WTC11 (cell line): ENCODE results near the gene NID2. TPM values are rescaled to one million over a fixed set of nuclear protein-coding genes. Genes with fewer than 3 reads are reported as not detected.

ENCODE experiments used
- ATAC-seq: fragments of 200-7000 bp; cut with Tn5 transposase; 2 replicates; pipeline ENCODE4 v1.10.0; 2021; ENCODE audit warnings: mild to moderate bottlenecking, moderate library complexity
- CTCF ChIA-PET: fragments of 300-600 bp; sonication (Branson Sonifier 250); formaldehyde crosslinking; loops from one replicate; lab custom pipeline; 2021; ENCODE audit warnings: antibody characterized with exemption; lab: Charles Lee
- POLR2A ChIA-PET: fragments of 350-600 bp; sonication (Branson Sonifier 250); formaldehyde crosslinking; loops from one replicate; lab custom pipeline; 2021; ENCODE audit warnings: antibody characterized with exemption; lab: Charles Lee
- DNase-seq: peaks from one replicate; pipeline ENCODE4 v3.0.0; 2021; ENCODE audit warnings: low spot score
- H3K27ac Mint-ChIP-seq: 2 replicates; pipeline ENCODE4 v1.8.0; 2021; ENCODE audit warnings: mixed read lengths
- H3K27me3 Mint-ChIP-seq: 2 replicates; pipeline ENCODE4 v1.8.0; 2021; ENCODE audit warnings: low read depth, mild to moderate bottlenecking, moderate library complexity, mixed read lengths
- H3K36me3 Mint-ChIP-seq: 2 replicates; pipeline ENCODE4 v1.8.0; 2021; ENCODE audit warnings: mixed read lengths
- H3K4me1 Mint-ChIP-seq: 2 replicates; pipeline ENCODE4 v1.8.0; 2022; ENCODE audit warnings: mixed read lengths
- H3K4me3 Mint-ChIP-seq: 2 replicates; pipeline ENCODE4 v1.8.0; 2021; ENCODE audit warnings: mild to moderate bottlenecking, moderate library complexity, mixed read lengths
- H3K9me3 Mint-ChIP-seq: 2 replicates; pipeline ENCODE4 v1.8.0; 2021; ENCODE audit warnings: mixed read lengths
- ATF3 ChIP-seq: sonication (generic); formaldehyde crosslinking; conservative IDR thresholded peaks from 2 replicates; pipeline ENCODE4 v1.8.1; 2022; ENCODE audit warnings: mild to moderate bottlenecking, missing genetic modification reagents
- CREB1 ChIP-seq: sonication (generic); formaldehyde crosslinking; IDR thresholded peaks from 2 replicates; pipeline ENCODE4 v1.8.0; 2023; ENCODE audit warnings: mild to moderate bottlenecking, missing genetic modification reagents
- EMX1 ChIP-seq: fragments of 250-450 bp; sonication (Bioruptor Pico); IDR thresholded peaks from 2 replicates; pipeline ENCODE4 v1.8.0; 2021; ENCODE audit warnings: mild to moderate bottlenecking
- JAZF1 ChIP-seq: fragments of 250-450 bp; sonication (Bioruptor Pico); IDR thresholded peaks from 2 replicates; pipeline ENCODE4 v1.9.0; 2021; ENCODE audit warnings: moderate library complexity, mild to moderate bottlenecking, inconsistent platforms
- MAX ChIP-seq: sonication (generic); formaldehyde crosslinking; IDR thresholded peaks from 2 replicates; pipeline ENCODE4 v1.8.0; 2022; ENCODE audit warnings: mild to moderate bottlenecking, missing genetic modification reagents
- MLX ChIP-seq: sonication (generic); formaldehyde crosslinking; IDR thresholded peaks from 2 replicates; pipeline ENCODE4 v1.8.1; 2023; ENCODE audit warnings: mild to moderate bottlenecking, missing genetic modification reagents, moderate library complexity
- NFE2L1 ChIP-seq: sonication (generic); formaldehyde crosslinking; IDR thresholded peaks from 2 replicates; pipeline ENCODE4 v1.8.1; 2023; ENCODE audit warnings: missing genetic modification reagents
- NR2C2 ChIP-seq: sonication (generic); formaldehyde crosslinking; IDR thresholded peaks from 2 replicates; pipeline ENCODE4 v1.8.0; 2022; ENCODE audit warnings: mild to moderate bottlenecking, missing genetic modification reagents
- SP1 ChIP-seq: sonication (generic); formaldehyde crosslinking; conservative IDR thresholded peaks from 2 replicates; pipeline ENCODE4 v1.8.1; 2022; ENCODE audit warnings: missing genetic modification reagents
- TCF7 ChIP-seq: sonication (generic); formaldehyde crosslinking; IDR thresholded peaks from 2 replicates; pipeline ENCODE4 v1.8.0; 2022; ENCODE audit warnings: mild to moderate bottlenecking, low read depth, missing genetic modification reagents, moderate library complexity
- ZBTB43 ChIP-seq: sonication (generic); formaldehyde crosslinking; IDR thresholded peaks from 2 replicates; pipeline ENCODE4 v1.8.1; 2023; ENCODE audit warnings: mild to moderate bottlenecking, missing genetic modification reagents
- ZNF263 ChIP-seq: sonication (generic); formaldehyde crosslinking; IDR thresholded peaks from 2 replicates; pipeline ENCODE4 v1.8.1; 2022; ENCODE audit warnings: low read depth, mild to moderate bottlenecking, moderate library complexity, missing genetic modification reagents
- ZNF281 ChIP-seq: sonication (generic); formaldehyde crosslinking; IDR thresholded peaks from 2 replicates; pipeline ENCODE4 v1.8.0; 2023; ENCODE audit warnings: mild to moderate bottlenecking, missing genetic modification reagents
- total RNA-seq: library from RNA; stranded (reverse); gene quantifications from 3 replicates; pipeline ENCODE4 v1.2.3, GENCODE V29; 2021
- TF ChIP-seq, protein P1 (sequence below): sonication (generic); formaldehyde crosslinking; IDR thresholded peaks from 2 replicates; pipeline ENCODE4 v1.8.0; 2023; ENCODE audit warnings: missing genetic modification reagents
- TF ChIP-seq, protein P2 (sequence below): fragments of 200-600 bp; IDR thresholded peaks from 2 replicates; pipeline ENCODE4 v1.8.0; 2022; ENCODE audit warnings: antibody characterized with exemption

The NID2 gene
- total RNA-seq, 1 experiment from 2014 or later, result 5.4 TPM

DNA sequence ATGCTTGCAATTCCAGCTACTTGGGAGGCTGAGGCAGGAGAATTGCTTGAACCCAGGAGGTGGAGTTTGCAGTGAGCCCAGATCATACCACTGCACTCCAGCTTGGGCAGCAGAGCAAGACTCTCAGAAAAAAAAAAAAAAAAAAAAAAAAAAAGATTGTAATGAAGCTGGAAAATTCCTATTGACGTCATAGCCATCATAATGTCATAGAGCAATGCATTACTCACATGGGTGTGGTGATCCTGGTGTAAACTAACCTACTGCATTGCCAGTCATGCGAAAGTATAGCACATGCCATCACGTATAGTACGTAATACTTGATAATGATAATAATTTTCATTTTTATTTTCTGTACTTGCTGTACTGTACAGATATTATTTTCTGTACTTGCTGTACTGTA, 42.7 kb upstream of the NID2 start (continued):
- TF ChIP-seq NR2C2 (CRISPR knock-in tag), result no peak
- TF ChIP-seq MAX (CRISPR knock-in tag), result no peak

GRCh38 chr14:52110441-52111086, 41.7 kb upstream of the NID2 start:
- ChIA-PET POLR2A (no interaction called here), CTCF (no interaction called here)
- DNase-seq, result no peak
- Mint-ChIP-seq H3K4me3 (no peak overlapping the region), H3K9me3 (no peaks in the 10 kb centered on the region), H3K36me3 (no peaks in the 10 kb centered on the region), H3K27ac (no peak overlapping the region), H3K4me1 (no peaks in the 10 kb centered on the region), H3K27me3 (no peaks in the 10 kb centered on the region)
- no peak for ATAC-seq
- TF ChIP-seq MAX (CRISPR knock-in tag), result no peak
- TF ChIP-seq MLX (CRISPR knock-in tag), result no peak
- no peak for TF ChIP-seq EMX1 (CRISPR knock-in tag)
- TF ChIP-seq ZBTB43 (CRISPR knock-in tag), result no peak
- no peak for TF ChIP-seq TCF7 (CRISPR knock-in tag)
- TF ChIP-seq ZNF281 (CRISPR knock-in tag), result no peak
- TF ChIP-seq, protein P1, sequence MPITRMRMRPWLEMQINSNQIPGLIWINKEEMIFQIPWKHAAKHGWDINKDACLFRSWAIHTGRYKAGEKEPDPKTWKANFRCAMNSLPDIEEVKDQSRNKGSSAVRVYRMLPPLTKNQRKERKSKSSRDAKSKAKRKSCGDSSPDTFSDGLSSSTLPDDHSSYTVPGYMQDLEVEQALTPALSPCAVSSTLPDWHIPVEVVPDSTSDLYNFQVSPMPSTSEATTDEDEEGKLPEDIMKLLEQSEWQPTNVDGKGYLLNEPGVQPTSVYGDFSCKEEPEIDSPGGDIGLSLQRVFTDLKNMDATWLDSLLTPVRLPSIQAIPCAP (CRISPR knock-in tag), result no peak
- no peak for TF ChIP-seq ZNF263 (CRISPR knock-in tag)
- no peak for TF ChIP-seq CREB1 (CRISPR knock-in tag)
- no peak for TF ChIP-seq ATF3 (CRISPR knock-in tag)
- TF ChIP-seq JAZF1 (CRISPR knock-in tag), result no peak

- Mint-ChIP-seq H3K9me3 (no peaks in the 10 kb centered on the region), H3K27ac (no peak overlapping the region), H3K36me3 (no peaks in the 10 kb centered on the region), H3K4me1 (no peaks in the 10 kb centered on the region), H3K27me3 (no peaks in the 10 kb centered on the region), H3K4me3 (no peak overlapping the region)
- ATAC-seq, result no peak
- TF ChIP-seq, protein P2, sequence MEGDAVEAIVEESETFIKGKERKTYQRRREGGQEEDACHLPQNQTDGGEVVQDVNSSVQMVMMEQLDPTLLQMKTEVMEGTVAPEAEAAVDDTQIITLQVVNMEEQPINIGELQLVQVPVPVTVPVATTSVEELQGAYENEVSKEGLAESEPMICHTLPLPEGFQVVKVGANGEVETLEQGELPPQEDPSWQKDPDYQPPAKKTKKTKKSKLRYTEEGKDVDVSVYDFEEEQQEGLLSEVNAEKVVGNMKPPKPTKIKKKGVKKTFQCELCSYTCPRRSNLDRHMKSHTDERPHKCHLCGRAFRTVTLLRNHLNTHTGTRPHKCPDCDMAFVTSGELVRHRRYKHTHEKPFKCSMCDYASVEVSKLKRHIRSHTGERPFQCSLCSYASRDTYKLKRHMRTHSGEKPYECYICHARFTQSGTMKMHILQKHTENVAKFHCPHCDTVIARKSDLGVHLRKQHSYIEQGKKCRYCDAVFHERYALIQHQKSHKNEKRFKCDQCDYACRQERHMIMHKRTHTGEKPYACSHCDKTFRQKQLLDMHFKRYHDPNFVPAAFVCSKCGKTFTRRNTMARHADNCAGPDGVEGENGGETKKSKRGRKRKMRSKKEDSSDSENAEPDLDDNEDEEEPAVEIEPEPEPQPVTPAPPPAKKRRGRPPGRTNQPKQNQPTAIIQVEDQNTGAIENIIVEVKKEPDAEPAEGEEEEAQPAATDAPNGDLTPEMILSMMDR, result no peak
- no peak for TF ChIP-seq NFE2L1
- TF ChIP-seq SP1 (CRISPR knock-in tag), result no peak
- POLR2A ChIA-PET, result no interaction called here
- no peak for DNase-seq
- CTCF ChIA-PET, result interaction anchor here (0.6 kb wide), 1 partner anchor 357 kb away, joined by 4 read pairs; no protein-coding TSS in a partner anchor
Measured at GRCh38 chr14:52108823-52109222, 40.0 kb upstream of the NID2 start.
